GM12874 (cell line): ENCODE measurements around the gene TPSG1.

ENCODE experiments used
- CTCF ChIP-seq: IDR thresholded peaks from 2 replicates; pipeline ENCODE4 v1.5.1; 2011; ENCODE audit warnings: low read depth, mild to moderate bottlenecking, control low read depth, low read length, moderate library complexity; ENCODE audit not compliant: insufficient read depth

Gene TPSG1

GRCh38 chr16:1180549-1181403 is 44.3 kb downstream of the TPSG1 start:
- TF ChIP-seq CTCF: no peak

GRCh38 chr16:1178295-1178910 is 46.7 kb downstream of the TPSG1 start:
- TF ChIP-seq CTCF: no peak

GRCh38 chr16:1177750-1178149 is 47.3 kb downstream of the TPSG1 start:
- no peak for TF ChIP-seq CTCF

GRCh38 chr16:1177053-1177452 is 48.0 kb downstream of the TPSG1 start:
- no peak for TF ChIP-seq CTCF

- TF ChIP-seq CTCF: no peak
These were observed 48.7 kb downstream of the TPSG1 start for GRCh38 chr16:1176280-1176897.

- TF ChIP-seq CTCF: no peak
These were observed 49.3 kb downstream of the TPSG1 start for GRCh38 chr16:1175566-1176279.
